ENCODE results near the gene FNDC7. TPM values are rescaled to one million over a fixed set of nuclear protein-coding genes. Genes with fewer than 3 reads are reported as not detected.

FNDC7 gene
- total and polyA plus RNA-seq, 7 donors = 0.09 to 0.32 TPM; not detected in 5

DNA sequence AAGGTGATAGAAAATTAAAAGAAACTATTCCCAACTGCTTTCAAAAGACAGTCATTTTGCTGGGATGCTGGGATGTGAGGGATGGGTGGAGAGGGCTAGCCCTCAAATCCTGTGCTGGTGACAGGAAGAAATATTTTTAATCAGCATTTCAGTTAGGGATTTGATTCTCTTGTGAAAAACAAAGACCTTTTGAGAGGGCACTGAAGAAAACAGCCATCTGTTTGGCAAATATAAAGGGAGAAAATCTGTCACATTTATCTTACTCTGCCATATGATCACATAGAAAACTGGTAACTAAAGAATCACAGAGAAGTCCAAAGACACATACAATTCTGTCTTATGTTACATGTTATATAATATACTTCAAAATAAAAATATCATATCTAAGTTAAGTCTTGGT lies 46.1 kb downstream of the FNDC7 start:
- no peaks in the 10 kb centered on the region for H3K4me1 ChIP-seq
- intact Hi-C loops (cut with DNase I) = loop anchor here in 1 of 2 donors (10.0 kb wide), 1 partner anchor 166 kb away; no protein-coding TSS in a partner anchor
- H3K9me3 ChIP-seq = no peaks in the 10 kb centered on the region
- peaks cover 0 to 98% of the 10 kb centered on the region in 2 donors for H3K36me3 ChIP-seq (ENCODE audit: insufficient read depth in 1 of 2, low read depth in 1 of 2)
- ATAC-seq = no peak
- TF ChIP-seq, protein P1, sequence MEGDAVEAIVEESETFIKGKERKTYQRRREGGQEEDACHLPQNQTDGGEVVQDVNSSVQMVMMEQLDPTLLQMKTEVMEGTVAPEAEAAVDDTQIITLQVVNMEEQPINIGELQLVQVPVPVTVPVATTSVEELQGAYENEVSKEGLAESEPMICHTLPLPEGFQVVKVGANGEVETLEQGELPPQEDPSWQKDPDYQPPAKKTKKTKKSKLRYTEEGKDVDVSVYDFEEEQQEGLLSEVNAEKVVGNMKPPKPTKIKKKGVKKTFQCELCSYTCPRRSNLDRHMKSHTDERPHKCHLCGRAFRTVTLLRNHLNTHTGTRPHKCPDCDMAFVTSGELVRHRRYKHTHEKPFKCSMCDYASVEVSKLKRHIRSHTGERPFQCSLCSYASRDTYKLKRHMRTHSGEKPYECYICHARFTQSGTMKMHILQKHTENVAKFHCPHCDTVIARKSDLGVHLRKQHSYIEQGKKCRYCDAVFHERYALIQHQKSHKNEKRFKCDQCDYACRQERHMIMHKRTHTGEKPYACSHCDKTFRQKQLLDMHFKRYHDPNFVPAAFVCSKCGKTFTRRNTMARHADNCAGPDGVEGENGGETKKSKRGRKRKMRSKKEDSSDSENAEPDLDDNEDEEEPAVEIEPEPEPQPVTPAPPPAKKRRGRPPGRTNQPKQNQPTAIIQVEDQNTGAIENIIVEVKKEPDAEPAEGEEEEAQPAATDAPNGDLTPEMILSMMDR (IDR thresholded peaks at IDR 0.05) = no peak
- DNase-seq = no peak
- no peak overlapping the region for H3K27ac ChIP-seq
- no peak overlapping the region for H3K4me3 ChIP-seq
- H3K27me3 ChIP-seq (ENCODE audit: insufficient read depth in 3 of 3, low read length in 2 of 3) = no peaks in the 10 kb centered on the region

DNA sequence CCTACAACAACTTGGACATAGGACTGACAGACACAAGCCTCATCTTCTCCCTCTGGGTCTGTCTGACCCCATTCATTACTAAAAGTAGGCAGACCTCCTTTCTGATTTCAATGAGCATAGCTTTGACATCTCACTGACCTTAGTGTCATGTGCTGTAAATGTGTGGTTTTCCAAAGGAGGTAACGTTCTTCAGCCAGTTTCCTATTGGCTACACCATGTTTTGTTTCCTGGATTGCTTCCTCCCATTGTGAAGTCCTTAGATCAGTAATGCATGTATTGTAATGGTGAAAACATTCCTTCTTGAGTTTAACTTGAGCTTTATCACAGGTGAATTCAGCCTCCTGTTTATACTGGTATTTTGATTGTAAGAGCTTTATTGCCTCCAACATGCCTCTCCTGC lies 54.4 kb downstream of the FNDC7 start:
- WGBS, 3 donors = 36 to 55% (median 42%) methylated on average over 1 of the region's 1 CpG
- no peaks in the 10 kb centered on the region for H3K27me3 ChIP-seq (ENCODE audit: insufficient read depth in 3 of 3, low read length in 2 of 3)
- peaks cover 4 to 61% of the 10 kb centered on the region in 2 donors for H3K36me3 ChIP-seq (ENCODE audit: insufficient read depth in 1 of 2, low read depth in 1 of 2)
- H3K9me3 ChIP-seq = no peaks in the 10 kb centered on the region
- H3K4me1 ChIP-seq = no peaks in the 10 kb centered on the region
- no peak overlapping the region for H3K27ac ChIP-seq
- TF ChIP-seq, protein P1 (IDR thresholded peaks at IDR 0.05) = no peak
- intact Hi-C loops (cut with DNase I) = no loop called here
- ATAC-seq = no peak
- DNase-seq = no peak
- H3K4me3 ChIP-seq = no peak overlapping the region

DNA sequence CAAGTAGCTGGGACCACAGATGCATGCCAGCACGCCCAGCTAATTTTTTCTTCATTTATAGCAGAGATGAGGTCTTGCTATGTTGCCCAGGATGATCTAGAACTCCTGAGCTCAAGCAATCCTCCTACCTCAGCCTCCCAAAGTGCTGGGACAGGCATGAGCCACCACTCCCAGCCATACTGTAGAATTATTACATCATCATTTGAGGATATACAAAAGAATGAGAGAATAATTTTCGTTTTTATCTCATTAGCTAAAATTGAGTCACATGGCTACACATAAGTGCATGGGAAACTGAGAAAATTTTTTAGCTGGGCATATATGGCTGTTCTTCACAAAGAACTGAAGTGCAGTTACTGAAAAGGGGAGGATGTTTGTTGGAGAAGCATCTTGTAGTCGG lies 55.0 kb downstream of the FNDC7 start:
- DNase-seq (no peak), ATAC-seq (no peak)
- H3K36me3 ChIP-seq (ENCODE audit: insufficient read depth in 1 of 2, low read depth in 1 of 2) = peaks cover 4 to 58% of the 10 kb centered on the region in 2 donors
- 87 to 96% (median 93%) methylated on average over 3 of the region's 3 CpGs for WGBS, 3 donors
- no peak overlapping the region for H3K27ac ChIP-seq
- H3K9me3 ChIP-seq = no peaks in the 10 kb centered on the region
- intact Hi-C loops (cut with DNase I) = no loop called here
- H3K4me1 ChIP-seq = no peaks in the 10 kb centered on the region
- TF ChIP-seq, protein P1 (IDR thresholded peaks at IDR 0.05) = no peak
- H3K27me3 ChIP-seq (ENCODE audit: insufficient read depth in 3 of 3, low read length in 2 of 3) = no peaks in the 10 kb centered on the region
- no peak overlapping the region for H3K4me3 ChIP-seq

DNA sequence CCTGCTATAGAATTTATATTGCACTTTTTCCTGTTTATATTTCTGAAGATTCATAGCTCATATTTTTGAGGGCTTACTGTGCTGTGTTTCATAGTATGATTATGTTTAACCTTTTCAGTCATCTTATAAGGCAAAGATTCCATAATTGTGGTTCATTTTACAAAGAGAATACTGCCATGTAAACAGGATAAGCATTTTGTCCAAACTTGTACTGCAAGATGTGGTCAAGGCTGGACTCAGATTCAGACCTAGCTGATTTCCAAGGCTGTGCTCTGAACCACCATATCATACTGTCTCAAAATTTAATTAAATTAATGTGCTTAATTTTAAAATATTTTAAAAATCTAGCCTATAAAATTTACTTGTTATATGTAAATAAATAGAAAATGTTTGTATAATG lies 65.1 kb downstream of the FNDC7 start:
- intact Hi-C loops (cut with DNase I) = no loop called here
- H3K27me3 ChIP-seq (ENCODE audit: insufficient read depth in 3 of 3, low read length in 2 of 3) = no peaks in the 10 kb centered on the region
- no peak overlapping the region for H3K27ac ChIP-seq
- ATAC-seq (no peak), DNase-seq (no peak)
- no peak overlapping the region for H3K4me3 ChIP-seq
- TF ChIP-seq, protein P1 (IDR thresholded peaks at IDR 0.05) = no peak
- no peaks in the 10 kb centered on the region for H3K4me1 ChIP-seq
- peaks cover 4 to 97% of the 10 kb centered on the region in 2 donors for H3K36me3 ChIP-seq (ENCODE audit: insufficient read depth in 1 of 2, low read depth in 1 of 2)
- H3K9me3 ChIP-seq = no peaks in the 10 kb centered on the region

DNA sequence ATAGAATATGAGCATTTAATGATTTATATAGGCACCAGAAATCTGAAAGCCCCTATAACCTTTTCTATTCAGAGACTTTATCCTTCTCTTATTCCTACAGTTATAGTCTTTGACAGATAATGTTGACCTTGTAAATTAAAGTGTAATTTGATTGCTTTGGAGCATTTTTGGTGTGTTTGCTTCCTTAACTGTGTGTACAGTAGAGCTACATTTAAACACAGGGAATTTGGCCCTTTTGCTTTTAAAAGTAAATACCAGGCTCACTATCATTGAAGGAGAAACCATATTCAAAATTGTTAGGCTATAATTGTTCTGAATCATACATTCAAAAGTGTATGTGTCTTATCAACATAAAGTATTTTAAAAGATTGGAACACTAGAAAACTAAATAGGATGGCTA lies 66.7 kb downstream of the FNDC7 start:
- no peaks in the 10 kb centered on the region for H3K4me1 ChIP-seq
- no peak for DNase-seq
- no peak overlapping the region for H3K4me3 ChIP-seq
- intact Hi-C loops (cut with DNase I) = no loop called here
- H3K27ac ChIP-seq = no peak overlapping the region
- H3K36me3 ChIP-seq (ENCODE audit: insufficient read depth in 1 of 2, low read depth in 1 of 2) = peaks cover 10 to 97% of the 10 kb centered on the region in 2 donors
- no peaks in the 10 kb centered on the region for H3K9me3 ChIP-seq
- TF ChIP-seq, protein P1 (IDR thresholded peaks at IDR 0.05) = no peak
- H3K27me3 ChIP-seq (ENCODE audit: insufficient read depth in 3 of 3, low read length in 2 of 3) = no peaks in the 10 kb centered on the region
- ATAC-seq = no peak

Measured in psoas muscle (tissue), 8 donors.